ENCODE data around the gene GALNT1.

- TF ChIP-seq CTCF (IDR thresholded peaks at IDR 0.05): no peak
- no peak for TF ChIP-seq EZH2 (IDR thresholded peaks at IDR 0.05)
Observed at GRCh38 chr18:35633761-35634160, 52.2 kb downstream of the GALNT1 start.
